Activated T-cell treated with anti-CD3 and anti-CD28 coated beads, Interleukin-2, amount 50 U/mL, for 48 hours (primary cell): ENCODE data around the gene C1orf74.

Source experiments
- DNase-seq, 2 experiments: peaks; one replicate each; pipeline ENCODE4 v3.0.0-alpha.2; 2020

C1orf74 gene

DNA sequence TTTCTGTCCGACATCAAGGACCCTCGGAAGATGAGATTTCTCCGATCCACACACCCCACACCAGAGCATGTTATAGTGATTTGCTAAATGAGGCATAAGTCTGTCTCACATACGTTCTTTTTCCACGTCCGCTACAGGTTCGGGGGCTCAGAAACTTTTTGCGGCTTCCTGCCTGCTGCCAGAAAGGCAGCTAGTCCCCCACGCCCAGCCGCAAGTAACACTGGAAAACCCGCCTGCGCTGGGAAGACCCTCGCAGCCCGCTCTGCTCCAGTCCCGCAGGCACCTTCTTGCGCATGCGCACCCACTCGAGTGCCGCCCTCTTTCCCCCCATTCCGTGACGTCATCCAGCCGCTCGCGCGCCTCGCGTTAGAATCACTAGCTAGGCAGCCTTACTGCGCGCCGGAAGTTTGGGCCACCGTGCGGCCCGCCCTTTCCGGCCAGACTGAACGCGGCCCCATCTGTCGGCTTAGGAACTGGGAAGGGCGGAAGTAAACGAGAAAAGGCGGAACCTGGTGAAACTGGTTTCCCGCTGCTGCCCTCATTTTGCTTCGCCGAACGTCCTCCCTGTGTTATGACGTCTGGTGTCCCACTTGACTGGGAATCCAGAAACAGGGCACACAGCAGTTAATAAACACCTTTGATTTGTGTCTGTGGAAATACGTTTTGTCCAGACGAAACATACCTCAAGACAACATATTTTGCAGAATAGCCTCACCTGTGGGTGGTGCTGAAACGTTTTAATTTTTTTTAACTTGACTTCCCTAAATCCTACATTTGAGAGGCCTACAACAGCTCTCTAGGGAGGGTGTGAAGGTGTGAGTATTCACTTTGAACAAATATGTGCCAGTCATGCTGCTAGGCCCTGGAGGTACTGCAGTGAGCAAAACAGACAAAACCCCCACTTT is at the start of gene C1orf74:
TSS of gene C1orf74 (minus strand) at position 295 of the 905 bp plus-strand sequence. CDS start 925 bp downstream, outside the sequence.
- DNase-seq, result peak; percentile 100

DNA sequence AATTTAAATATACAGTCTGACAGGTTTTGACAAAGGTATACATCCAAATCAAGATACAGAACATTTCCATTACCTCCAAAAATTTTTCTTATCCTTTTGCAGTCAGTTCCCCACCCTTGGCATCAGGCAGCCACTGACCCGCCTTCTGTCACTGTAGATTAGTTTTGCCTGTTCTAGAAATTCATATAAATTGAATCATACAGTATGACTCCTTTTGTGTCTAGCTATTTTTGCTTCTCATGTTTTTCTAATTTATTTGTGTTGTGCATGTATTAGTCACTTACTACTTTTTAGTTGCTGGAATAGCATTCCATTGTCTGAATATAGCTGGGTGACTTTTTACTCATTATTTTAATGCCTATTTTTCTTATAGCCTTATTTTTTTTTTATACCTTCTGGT is 47.3 kb upstream of the C1orf74 start:
- DNase-seq, result no peak

DNA sequence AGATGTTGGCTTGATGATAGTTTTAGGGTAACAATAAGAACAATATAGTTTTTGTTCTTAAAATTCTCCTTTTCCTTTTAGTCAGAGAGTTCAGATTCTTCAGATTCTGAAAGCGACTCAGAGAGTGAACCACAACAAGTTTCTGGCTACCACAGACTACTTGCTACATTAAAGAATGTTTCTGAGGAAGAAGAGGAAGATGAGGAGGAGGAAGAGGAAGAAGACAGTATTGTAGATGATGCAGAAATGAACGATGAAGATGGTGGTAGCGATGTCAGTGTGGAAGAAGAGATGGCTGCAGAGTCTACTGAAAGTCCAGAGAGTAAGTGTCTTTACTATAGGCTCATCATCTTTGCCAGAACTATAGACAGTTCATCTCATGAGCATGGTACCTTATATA is 46.4 kb upstream of the C1orf74 start:
- no peak for DNase-seq

DNA sequence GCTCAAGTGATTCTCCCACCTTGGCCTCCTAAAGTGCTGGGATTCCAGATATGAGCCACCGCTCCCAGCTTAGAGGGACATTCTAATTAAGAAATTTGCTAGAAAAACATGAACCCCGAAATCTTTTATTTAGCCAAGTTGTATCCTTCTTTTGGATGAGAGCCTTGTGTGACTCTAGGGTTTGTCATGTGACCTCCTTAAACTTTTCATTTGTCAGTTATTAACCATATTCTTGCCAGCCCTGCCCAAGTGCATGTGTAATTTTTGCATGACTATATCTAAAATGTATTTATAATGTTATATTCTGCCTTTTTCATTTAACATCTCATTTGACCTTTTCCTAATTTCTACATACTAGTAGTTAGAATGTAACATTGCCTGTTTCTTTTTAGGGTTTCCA is 45.4 kb upstream of the C1orf74 start:
- DNase-seq, result no peak

DNA sequence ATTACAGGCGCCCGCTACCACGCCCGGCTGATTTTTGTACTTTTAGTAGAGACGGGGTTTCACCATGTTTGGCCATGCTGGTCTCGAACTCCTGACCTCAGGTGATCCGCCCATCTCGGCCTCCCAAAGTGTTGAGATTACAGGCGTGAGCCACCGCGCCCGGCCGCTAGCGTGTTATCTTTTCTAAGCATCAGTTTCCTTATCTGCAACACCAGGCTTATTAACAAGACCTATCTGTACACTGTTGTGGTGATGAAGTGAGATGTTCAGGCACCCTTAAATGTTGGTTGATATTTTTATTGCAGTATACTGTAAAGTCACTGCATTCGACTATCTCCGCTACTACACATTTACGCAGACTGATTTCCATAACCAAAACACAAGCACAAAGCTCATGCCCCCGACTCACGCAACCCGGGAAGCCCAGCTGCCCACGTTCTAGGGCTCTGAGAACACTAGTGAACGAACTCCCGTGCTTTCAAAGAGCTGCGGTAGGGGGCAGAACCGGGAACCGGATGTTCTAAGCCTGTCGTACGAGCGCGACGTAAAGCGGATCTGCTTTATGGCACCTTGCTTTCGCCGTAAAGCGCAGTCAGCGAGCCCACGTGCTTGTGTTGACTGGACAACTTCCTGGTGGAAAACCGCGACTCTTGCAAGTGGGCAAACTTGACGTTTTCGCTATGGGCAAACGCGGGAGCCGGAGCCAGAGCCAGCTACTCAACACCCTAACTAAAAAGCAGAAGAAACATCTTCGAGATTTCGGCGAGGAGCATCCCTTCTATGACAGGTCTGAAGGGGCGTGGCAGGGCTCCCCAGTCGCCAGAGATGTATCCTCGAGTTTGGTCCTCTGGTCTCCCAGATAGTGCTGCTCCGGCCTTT is 43.3 kb upstream of the C1orf74 start, which contains the start of gene UTP25:
TSS of gene UTP25 (plus strand) at position 589 of the 879 bp plus-strand sequence. CDS start at position 681, 92 bp downstream.
- DNase-seq, result peak; percentile 97 to 98

DNA sequence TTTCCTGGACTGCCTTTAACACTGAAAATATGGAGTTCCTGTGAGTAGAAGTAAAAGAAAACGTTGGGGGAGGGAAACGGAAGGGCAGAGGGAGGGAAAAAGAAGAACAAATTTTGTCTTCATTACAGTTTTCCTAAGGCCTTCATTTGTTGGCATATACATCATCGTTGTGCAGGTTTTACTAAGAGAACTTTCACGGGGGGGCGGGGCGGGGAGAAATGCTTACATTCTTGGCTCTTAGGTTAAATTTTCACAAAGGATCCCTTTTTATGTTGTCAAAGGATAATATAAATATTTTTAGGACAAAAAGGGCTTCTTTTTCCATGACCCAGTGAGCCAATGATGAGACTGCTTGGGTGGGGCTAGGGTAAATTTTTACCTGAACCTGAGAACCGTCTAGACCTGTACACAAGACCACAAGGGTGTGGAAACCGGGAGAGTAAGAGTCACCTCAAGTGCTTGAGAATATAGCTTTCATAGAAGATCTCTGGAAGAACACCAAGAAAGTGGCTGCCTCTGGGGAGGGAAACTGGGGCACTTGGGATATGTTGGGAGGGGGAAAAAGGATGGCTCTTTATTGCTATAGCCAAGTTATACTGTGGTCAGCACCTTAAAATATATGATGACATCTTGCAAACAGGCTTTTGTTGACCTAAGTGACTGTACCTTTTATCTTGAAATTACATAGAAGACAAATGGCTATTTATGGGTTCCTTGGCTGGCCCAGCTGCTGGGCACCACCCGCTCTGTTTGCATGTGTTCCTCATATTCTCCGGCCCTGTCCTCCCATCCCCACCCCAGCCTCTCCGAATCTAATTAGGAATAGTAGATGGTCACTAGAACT is 41.5 kb upstream of the C1orf74 start:
- DNase-seq, result no peak

DNA sequence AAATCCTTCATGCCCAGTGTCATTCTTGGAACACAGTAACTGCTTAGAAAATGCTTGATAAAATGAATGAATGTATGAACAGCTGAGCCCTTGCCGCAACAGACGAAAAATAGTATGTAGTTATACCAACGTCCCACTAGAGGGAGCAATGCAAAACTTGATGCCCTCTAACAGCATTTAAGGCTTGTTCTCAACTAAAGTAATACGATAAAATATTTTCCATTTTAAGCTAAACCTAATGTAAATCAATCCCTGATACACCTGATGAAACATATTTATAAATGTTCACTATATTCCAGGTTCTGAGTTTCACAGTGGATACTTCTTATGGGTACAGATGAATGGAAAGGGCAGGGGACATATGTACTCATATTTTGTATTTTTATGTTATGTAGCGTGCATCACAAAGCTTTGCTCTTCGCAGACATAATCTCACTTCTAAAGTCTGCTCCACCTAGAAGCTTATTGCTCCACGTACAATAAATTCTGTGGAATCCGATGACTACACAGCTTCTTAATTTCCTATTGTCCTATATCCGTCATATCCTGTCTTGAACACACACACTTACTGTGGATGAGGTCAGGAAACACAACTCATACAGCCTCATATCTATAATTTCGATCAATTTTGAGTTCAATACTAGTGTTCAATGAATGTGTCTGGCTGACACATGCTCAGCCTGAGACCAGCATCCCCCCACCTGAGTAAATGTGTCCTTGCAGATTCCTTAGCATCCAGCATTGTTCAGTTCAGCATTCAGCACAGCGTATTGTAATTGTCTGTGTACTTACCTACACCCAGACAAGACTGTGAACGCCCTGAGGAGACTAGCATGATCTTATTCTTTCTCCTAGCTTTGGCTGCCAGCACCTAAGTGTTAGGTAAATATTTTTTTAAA is 39.0 kb upstream of the C1orf74 start:
- no peak for DNase-seq

DNA sequence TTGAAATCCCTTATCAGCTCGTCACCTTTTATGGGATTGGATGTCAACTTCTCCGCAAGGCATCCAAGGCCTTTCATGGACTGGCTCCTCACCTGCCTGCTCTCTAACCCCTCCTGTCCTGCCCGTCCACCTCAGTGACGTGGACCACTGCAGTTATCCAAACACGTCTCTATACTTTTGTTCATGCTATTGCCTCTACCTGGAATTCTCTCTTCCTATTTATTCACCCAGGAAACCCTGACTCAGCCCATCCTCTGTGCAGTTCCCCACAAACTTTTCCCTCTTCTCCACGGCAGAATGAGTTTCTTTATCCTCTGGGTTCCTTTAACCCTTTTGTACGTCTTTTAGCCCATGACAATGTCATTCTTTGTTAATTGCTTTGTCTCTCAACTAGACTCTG is 38.3 kb upstream of the C1orf74 start:
- DNase-seq, result no peak

DNA sequence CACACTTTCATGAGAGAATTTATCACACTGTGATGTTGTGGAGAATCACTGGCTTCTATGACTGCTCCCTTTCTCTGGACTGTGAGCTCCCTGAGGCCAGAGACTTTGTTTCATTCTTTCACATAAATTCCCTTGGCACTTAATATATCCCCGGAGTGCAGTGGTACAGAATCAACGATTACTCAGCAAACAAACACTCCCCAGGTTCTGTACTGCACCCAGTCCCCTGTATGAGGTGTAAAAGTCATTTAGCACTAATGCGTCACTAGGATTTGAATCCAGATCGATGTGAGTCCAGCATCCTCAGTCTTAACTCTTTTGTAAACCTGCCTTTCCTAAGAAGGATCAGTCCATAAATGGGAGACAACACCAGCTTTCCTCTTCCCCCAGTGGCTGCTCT is 36.6 kb upstream of the C1orf74 start:
- no peak for DNase-seq

DNA sequence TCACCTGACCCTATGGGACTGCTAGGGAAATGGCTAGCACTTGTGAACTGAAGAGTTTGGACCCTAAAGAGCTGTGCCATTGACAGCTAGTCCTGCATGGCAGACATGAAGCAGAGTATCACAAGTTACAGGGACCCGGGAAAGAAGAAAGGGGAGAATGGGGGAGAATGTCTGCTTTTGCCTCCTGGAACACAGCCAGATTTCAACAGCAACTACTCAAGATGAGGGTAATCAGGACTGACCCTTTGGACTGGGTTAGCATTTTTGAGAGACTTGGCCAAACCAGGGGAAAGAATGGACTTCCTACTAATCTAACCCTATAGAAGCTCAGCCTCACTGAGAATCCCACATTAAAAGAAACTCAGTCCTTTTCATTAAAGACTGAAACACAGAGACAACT is 34.7 kb upstream of the C1orf74 start:
- no peak for DNase-seq

DNA sequence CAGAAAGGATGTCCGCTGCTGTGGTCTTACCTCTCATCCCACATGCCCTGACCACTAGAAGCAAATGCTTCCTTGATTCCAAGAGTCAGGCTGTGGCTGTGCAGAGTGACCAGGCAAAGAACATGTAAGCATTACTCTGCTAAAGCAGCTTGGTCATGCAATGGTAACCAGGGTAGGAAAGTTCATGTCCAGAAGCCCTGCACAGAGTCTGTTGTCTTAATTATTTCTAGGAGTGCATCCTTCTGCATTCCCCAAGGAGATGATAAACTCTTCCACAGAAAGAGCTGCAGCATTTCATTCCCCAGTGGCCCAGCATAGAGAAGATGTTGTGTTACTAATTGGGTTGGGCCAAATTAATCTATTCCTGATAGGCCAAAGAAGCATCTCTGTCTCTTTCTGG is 33.3 kb upstream of the C1orf74 start:
- no peak for DNase-seq

DNA sequence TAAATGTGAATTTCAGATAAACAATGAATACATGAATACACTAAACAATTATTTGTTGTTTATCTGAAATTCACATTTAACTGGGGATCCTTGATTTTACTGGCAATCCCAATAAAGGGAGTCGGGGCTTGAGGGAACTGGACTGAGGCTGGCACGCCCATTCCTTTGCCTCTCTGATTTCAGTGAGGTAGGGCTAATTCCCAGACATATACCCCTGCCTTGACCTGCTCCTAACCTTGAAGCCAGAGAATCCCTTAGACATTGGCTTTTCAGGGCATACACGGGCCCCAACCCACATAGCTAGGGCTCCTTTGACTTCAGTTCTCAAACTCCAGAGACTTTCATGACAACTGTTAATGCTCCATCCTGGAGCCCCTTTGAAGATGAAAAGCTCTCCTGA is 32.6 kb upstream of the C1orf74 start:
- DNase-seq, result no peak

DNA sequence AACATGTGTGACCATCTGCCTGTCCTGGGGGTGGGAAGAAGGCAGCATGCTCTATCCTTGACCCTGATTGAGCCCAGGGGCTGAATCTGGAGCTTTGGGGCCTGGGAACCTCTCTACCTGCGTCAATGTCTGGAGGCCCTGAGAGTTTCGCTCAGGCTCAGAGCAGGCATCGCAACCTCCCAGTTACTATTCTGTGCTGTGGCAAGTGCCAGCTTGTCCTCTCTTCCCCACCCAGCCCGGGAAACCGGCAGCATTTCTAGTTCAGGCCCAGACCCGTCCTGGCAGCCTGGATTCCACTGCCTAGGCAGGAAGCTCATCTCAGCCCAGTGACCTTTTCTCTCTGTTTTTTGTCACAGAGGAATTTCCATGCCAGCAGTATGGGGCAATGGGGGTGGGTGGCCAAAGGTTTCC is 31.6 kb upstream of the C1orf74 start:
- DNase-seq, result no peak

DNA sequence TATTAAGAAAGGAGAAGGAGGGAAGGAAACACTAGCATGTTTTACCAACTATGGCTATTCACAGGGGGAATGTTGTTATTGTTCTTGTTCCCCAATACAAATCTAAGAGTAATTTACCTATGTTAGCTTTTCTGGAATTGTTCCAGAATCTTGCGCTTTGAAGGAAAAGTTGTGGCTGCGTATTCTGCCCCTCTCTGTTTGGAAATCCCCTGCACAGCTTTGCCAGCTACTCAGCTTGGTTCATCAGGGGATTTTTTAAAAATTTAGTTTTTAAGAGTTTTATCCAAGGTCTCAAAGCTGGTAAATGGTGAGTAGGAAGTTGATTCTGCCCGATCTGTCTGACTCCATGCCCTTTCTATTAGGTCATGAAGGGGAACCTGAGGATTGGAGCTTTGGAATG is 31.1 kb upstream of the C1orf74 start:
- DNase-seq, result no peak

DNA sequence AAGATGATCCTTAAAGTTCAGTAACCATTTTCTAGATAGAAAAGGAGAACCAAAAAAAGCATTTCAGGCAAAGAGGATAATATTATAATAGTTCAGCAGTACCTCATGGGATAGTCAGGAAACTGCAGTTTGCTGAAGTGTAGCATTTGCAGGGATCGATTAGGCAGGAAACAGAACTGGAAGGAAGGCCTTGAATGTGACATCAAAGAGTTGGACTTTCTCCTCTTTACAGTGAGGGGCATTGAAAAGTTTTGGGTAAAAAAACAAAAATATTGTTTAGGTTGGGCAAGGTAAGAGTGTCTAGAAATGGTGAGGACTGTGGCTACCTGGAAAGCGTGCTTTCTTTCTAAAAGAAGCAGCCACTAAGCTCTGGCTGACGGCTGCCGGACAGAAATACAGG is 29.5 kb upstream of the C1orf74 start:
- no peak for DNase-seq

DNA sequence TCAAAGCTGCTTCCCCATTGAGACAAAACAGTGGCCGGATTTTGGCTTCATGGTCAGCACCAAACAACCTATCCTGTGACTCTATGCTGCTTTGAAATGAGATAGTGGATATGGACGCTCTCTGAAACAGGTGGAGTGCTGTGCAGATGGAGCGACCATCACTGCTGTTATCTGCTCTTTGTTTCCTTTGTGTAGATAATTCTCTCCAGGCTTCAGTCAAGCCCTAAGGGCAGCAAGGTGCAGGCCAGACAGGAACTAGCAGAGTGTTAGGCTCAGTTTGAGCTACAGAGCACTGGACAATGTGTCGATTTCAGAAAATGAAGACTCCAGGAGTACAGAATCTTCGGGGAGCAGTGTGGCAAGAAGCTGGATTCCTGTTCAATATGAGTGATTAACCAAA is 26.4 kb upstream of the C1orf74 start:
- DNase-seq, result no peak

DNA sequence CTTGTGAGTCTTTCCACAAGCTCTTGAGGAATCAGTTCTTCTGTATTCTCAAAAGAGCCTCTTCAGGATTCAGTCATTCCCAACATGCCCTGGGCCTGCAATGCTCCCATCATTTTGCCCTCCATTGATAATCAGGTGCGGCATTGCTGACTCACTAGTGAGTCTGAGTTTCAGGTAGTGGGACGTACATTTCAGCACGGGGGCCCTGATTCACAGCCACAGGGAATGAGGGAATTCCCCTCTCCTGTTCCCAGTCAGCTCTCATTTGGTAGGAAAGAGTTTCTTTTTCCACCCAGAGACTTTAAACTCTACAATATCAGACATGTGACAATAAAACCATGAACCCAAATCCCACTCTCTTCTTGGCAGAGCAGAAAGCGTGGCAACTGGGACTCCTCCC is 25.3 kb upstream of the C1orf74 start:
- no peak for DNase-seq

DNA sequence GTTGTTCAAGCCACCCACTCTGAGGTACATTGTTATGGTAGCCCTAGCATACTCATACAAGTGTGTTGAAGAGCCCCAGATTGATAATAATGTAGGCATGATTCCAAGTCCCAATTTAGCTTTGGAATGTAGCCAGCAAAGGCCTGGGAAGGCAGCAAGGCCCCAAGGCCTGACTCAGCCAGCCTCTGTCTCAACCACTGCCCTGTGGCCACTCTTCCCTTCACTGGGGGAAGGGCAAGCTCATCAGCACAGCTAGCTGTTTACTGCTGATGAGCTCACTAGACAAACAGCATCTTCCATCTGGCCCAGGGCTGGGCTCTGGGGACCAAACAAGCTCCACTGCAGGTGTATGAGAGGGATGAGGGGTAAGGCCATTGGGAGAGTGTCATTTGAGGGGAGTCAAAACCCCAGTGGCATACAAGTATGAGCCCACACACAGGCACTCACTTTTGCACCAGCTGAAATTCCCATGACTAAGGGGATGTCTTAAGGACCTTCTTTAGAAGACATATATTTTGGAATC is 23.8 kb upstream of the C1orf74 start:
- no peak for DNase-seq

DNA sequence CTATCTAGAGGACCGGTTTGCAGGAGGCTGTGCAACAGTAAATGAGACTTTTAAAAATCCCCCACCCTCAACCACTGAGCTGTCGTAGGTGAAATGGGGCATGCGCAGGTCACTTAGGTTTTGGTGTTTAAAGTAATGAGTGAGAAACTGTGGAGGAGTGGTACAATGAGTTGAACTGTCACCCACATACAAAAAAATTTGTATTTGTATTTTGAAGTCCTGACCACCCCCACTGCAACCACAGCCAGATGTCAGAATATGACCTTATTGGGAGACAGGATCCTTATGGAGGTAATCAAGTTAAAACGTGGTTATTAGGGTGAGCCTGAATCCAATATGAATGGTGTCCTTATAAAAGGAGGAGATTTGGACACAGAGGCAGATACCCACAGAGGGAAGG is 23.1 kb upstream of the C1orf74 start:
- DNase-seq, result no peak

DNA sequence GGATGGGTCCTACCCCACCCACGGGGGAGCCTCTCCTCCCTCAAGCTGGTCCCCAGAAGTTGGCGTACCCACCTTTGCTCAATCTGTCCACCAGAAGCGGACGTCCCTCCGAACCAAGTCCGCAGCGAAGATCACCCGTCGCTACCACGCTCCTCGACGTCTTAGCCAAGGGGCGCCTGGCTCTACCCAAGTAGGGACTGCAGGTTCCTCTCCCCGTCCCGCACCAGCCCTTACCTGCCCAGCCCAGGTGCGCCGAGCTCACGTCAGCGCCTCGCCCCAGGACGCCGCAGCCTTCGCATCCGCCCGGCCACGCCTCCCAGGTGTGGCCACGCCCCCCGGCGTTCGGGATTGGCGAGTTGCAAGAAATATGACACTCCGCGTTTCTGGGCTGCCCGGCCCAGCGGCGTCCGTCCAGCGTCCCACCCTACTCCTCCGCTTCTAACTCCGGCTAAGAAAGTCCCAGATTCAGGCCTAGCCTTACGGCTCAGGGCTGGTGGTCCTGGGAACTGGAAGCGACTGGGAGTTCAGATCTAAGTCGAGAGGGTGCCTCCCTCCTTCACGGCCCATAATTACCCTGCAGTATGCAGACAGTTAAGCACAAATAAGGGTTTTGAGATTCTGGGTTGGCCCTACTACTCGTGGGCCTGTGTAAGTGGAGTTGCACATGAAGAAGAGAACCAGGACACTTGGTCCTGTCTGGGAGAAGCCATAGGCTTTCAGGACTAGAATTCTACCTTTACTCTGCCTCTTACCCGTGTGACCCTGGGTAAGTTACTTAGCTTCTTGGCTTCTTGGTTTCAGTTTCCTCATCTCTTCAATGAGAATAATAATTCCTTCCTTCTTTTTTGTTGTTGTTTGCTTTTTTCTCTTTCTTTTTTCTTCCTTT is 21.8 kb upstream of the C1orf74 start, which contains the start of gene IRF6:
TSS of gene IRF6 (minus strand) at position 268 of the 886 bp plus-strand sequence. CDS start 4,729 bp downstream, outside the sequence.
- peak; percentile 83 for DNase-seq
